ENCODE measurements around the gene C1GALT1.

- TF ChIP-seq CTCF (IDR thresholded peaks at IDR 0.05) (no peak), POLR2AphosphoS5 (IDR thresholded peaks at IDR 0.05; ENCODE audit: low read depth, low read length) (no peak), TCF7L2 (IDR thresholded peaks at IDR 0.05; ENCODE audit: low read depth, low read length) (no peak)
Observed at GRCh38 chr7:7256731-7257274, 74.5 kb downstream of the C1GALT1 start.
